ENCODE data around the gene TMCC1. TPM values are rescaled to one million over a fixed set of nuclear protein-coding genes. Genes with fewer than 3 reads are reported as not detected.

Gene TMCC1
- total and polyA plus RNA-seq, 10 of the 15 experiments (the other 5 are each of a cell fraction or from before 2014, with no cell fraction given) = 2.3 to 21.1 (median 8.4) TPM

DNA sequence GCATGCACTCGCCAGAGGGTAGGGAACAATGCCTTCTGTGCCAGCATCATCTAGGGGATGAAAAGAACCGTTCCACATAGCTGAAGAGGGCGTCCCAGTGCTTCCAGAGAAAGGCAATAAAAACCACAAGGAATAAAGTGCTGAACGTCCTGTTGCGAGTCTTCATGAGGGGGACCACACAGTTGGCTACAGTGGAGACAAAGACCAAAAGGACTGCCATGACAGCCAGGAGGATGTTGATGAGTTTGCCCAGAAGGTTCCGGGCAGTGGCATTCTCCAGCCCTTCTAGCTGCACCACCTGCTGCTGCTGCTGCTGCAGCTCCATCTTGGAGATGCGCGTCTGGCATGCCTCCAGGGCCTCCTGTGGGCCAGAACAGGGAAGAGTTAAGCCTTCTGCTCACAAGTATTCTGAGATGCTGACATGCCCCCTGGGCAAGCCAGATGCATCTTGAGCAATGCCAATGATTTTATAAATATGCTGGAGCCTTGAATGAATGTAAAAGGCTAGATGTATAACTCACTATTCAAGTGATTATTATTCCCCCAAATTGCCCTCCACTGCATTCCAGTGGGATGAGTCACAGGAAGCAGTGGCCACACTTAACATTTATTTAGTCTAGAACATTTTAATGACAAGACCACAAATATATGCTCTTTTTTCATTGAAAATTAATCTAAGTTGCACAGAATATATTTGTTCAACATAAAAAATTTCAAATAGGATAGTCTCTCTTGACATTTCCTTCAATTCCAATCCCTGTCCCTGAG, 241.9 kb downstream of the TMCC1 start:
- Histone ChIP-seq H3K9ac (ENCODE audit: control insufficient read depth, insufficient read depth, low read length) (no peak overlapping the region), H3K27me3 (replicated peaks in 1 of 2; ENCODE audit: control insufficient read depth in 2 of 2, insufficient read depth in 2 of 2, low read length in 1 of 2) (no peaks in the 10 kb centered on the region), H3K4me3 (no peak overlapping the region), H3K36me3 (ENCODE audit: control insufficient read depth in 2 of 2, insufficient read depth in 2 of 2, low read length in 1 of 2) (peaks cover 0 to 3% of the 10 kb centered on the region in 2 experiments; a peak in 1 of 4 replicates), H3K9me3 (replicated peaks; ENCODE audit: control insufficient read depth, insufficient read depth, low read length) (no peaks in the 10 kb centered on the region), H3K79me2 (ENCODE audit: control insufficient read depth, insufficient read depth, low read length) (no peaks in the 10 kb centered on the region), H3K27ac (ENCODE audit: control insufficient read depth, insufficient read depth) (no peak overlapping the region), H3K4me1 (ENCODE audit: control insufficient read depth, insufficient read depth, low read length) (no peaks in the 10 kb centered on the region), H2AFZ (ENCODE audit: control insufficient read depth, low read depth, low read length) (no peak overlapping the region), H4K20me1 (ENCODE audit: control insufficient read depth, insufficient read depth) (no peaks in the 10 kb centered on the region), H3K4me2 (ENCODE audit: control insufficient read depth, insufficient read depth) (no peak overlapping the region)
- 89% methylated on average over 8 of the region's 8 CpGs for WGBS (ENCODE audit: insufficient coverage, insufficient replicate concordance, low lambda C conversion rate, missing lambda C conversion rate)
- in situ Hi-C loops (cut with MboI) (loop anchor here (5.0 kb wide), 2 partner anchors 171 to 281 kb away; no protein-coding TSS in a partner anchor), intact Hi-C loops (cut with micrococcal nuclease; ENCODE audit: unreplicated experiment) (loop anchor here (10.0 kb wide), 2 partner anchors 353 to 443 kb away; no protein-coding TSS in a partner anchor)
- DNase-seq (ENCODE audit: low read depth, low spot score) = no peak
- ATAC-seq = no peak
- BruUV-seq (replicated peaks) = no TSS peak
- no peak for FAIRE-seq
- CTCF ChIA-PET = interaction anchor here (0.9 to 1.0 kb wide), 3 partner anchors 22 to 178 kb away, joined by 4 read pairs; no protein-coding TSS in a partner anchor
- SMC1A ChIA-PET (ENCODE audit: uncharacterized antibody, unreplicated experiment) = interaction anchor here (0.7 kb wide), 1 partner anchor 56 kb away, joined by 3 read pairs; no protein-coding TSS in a partner anchor
- POLR2A ChIA-PET = interaction anchor here (0.6 kb wide), 1 partner anchor 169 kb away, joined by 7 read pairs; no protein-coding TSS in a partner anchor
- RAD21 ChIA-PET (ENCODE audit: unreplicated experiment) = interaction anchor here (0.8 kb wide), 1 partner anchor 169 kb away, joined by 3 read pairs; no protein-coding TSS in a partner anchor
- no peak for TF ChIP-seq E2F8 (IDR thresholded peaks at IDR 0.05; ENCODE audit: low read depth, partially characterized antibody)
- TF ChIP-seq, protein P1, sequence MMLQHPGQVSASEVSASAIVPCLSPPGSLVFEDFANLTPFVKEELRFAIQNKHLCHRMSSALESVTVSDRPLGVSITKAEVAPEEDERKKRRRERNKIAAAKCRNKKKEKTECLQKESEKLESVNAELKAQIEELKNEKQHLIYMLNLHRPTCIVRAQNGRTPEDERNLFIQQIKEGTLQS (IDR thresholded peaks at IDR 0.05; ENCODE audit: borderline replicate concordance, extremely low read depth, low read depth, low read length) = no peak
- TF ChIP-seq CBX5 (IDR thresholded peaks at IDR 0.05; ENCODE audit: low read depth) = no peak
- TF ChIP-seq EZH2 (IDR thresholded peaks at IDR 0.05; ENCODE audit: borderline replicate concordance, control insufficient read depth, low read depth, low read length) = no peak
- no peak for TF ChIP-seq MYC (IDR thresholded peaks at IDR 0.05; ENCODE audit: insufficient read depth, insufficient read length, insufficient replicate concordance, low read length, severe bottlenecking)
- TF ChIP-seq CHD1 (IDR thresholded peaks at IDR 0.05; ENCODE audit: low read depth, low read length) = no peak
- no peak for TF ChIP-seq PAX5 (IDR thresholded peaks at IDR 0.05; ENCODE audit: borderline replicate concordance, low read depth, low read length)
- TF ChIP-seq HDGF (IDR thresholded peaks at IDR 0.05) = no peak
- no peak for TF ChIP-seq IRF3 (IDR thresholded peaks at IDR 0.05)
- no peak for TF ChIP-seq NFYA (IDR thresholded peaks at IDR 0.05; ENCODE audit: borderline replicate concordance, low read depth, low read length)
- TF ChIP-seq ZNF592 (IDR thresholded peaks at IDR 0.05) = no peak
- TF ChIP-seq MTA3 (IDR thresholded peaks at IDR 0.05; ENCODE audit: borderline replicate concordance, low read length) = no peak
- TF ChIP-seq SREBF2 (IDR thresholded peaks at IDR 0.05; ENCODE audit: low read length) = no peak
- TF ChIP-seq TAF1 (IDR thresholded peaks at IDR 0.05; ENCODE audit: borderline replicate concordance, low read depth, low read length) = no peak

Data from GM12878 (cell line).